Astrocyte of the spinal cord (primary cell): Measurements from ENCODE around the gene MRS2.
"Not testable (repeated sequence)": the region's sequence is repeated elsewhere in the genome, so short reads cannot be mapped to it uniquely, and the experiment has no call there.

Experiments used
- DNase-seq: peaks from one replicate; pipeline ENCODE4 v3.0.0; 2011; ENCODE audit warnings: low read depth, low spot score
- H3K4me3 ChIP-seq: 2 replicates; pipeline ENCODE4 v1.5.1; 2011; ENCODE audit warnings: low read depth, mild to moderate bottlenecking, low read length, moderate library complexity
- in situ Hi-C: cut with HindIII; loops from 2 replicates; pipeline ENCODE4 v1.10.0; 2017; ENCODE audit warnings: low sequenced_read_pairs
- TF ChIP-seq, protein P1 (sequence below): IDR thresholded peaks from 2 replicates; pipeline ENCODE4 v1.5.1; 2012; ENCODE audit warnings: low read depth, mild to moderate bottlenecking, low read length, inconsistent platforms

MRS2 gene

DNA sequence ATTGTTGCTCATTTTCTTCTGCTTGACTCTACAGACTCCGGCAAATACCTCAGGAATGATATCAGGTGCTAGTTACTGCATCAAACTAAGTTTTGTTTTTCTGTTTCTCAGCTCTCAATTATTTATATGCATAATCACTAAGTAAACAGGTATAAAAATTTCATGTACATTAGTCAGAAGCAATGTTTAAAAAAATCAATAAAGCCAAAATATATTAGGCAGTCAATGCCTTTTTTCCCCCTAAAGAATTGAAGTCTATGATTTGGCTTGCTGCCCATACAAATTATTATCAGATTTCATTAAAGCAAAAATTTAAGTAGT, 20.6 kb upstream of the MRS2 start:
- DNase-seq, result no peak
- H3K4me3 ChIP-seq, result no peak overlapping the region
- in situ Hi-C loops, result no loop called here
- TF ChIP-seq, protein P1, sequence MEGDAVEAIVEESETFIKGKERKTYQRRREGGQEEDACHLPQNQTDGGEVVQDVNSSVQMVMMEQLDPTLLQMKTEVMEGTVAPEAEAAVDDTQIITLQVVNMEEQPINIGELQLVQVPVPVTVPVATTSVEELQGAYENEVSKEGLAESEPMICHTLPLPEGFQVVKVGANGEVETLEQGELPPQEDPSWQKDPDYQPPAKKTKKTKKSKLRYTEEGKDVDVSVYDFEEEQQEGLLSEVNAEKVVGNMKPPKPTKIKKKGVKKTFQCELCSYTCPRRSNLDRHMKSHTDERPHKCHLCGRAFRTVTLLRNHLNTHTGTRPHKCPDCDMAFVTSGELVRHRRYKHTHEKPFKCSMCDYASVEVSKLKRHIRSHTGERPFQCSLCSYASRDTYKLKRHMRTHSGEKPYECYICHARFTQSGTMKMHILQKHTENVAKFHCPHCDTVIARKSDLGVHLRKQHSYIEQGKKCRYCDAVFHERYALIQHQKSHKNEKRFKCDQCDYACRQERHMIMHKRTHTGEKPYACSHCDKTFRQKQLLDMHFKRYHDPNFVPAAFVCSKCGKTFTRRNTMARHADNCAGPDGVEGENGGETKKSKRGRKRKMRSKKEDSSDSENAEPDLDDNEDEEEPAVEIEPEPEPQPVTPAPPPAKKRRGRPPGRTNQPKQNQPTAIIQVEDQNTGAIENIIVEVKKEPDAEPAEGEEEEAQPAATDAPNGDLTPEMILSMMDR, result no peak

DNA sequence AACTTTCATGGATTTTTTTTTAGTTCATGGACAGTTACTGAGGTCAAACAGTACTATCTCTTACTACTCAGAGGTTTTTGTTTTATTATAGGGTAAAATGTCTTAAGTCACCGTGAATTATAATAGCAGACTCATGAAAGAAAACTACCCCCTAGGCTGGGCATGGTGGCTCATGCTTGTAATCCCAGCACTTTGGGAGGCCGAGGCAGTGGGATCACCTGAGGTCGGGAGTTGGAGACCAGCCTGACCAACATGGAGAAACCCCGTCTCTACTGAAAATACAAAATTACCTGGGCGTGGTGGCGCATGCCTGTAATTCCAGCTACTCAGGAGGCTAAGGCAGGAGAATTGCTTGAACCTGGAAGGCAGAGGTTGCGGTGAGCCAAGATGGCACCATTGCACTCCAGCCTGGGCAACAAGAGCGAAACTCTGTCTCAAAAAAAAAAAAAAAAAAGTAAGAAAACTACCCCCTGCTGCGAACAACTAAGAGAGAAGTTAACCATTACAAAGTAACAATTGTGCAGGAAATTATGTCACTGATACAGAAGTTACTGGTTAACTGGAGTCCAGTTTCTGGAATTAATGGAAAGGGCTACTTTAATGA, 19.7 kb upstream of the MRS2 start:
- in situ Hi-C loops, DNase-seq, H3K4me3 ChIP-seq: not testable (repeated sequence)

DNA sequence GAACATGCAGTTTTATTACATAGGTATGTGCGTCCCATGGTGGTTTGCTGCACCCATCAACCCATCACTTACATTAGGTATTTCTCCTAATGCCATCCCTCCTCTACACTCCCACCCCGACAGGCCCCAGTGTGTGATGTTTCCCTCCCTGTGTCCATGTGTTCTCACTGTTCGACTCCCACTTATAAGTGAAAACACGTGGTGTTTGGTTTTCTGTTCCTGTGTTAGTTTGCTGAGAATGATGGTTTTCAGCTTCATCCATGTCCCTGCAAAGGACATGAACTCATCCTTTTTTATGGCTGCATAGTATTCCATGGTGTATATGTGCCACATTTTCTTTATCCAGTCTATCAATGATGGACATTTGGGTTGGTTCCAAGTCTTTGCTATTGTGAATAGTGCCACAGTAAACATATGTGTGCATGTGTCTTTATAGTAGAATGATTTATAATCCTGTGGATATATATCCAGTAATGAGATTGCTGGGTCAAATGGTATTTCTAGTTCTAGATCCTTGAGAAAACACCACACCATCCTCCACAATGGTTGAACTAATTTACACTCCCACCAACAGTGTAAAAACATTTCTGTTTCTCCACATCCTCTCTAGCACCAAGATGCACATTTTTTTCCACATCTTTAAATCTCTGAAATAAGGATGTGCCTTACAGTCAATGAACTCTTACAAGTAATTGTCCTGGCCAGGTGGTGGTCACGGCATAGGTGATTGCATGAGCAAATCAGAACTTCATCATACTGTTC, 18.2 kb upstream of the MRS2 start:
- DNase-seq, in situ Hi-C loops, H3K4me3 ChIP-seq: not testable (repeated sequence)

DNA sequence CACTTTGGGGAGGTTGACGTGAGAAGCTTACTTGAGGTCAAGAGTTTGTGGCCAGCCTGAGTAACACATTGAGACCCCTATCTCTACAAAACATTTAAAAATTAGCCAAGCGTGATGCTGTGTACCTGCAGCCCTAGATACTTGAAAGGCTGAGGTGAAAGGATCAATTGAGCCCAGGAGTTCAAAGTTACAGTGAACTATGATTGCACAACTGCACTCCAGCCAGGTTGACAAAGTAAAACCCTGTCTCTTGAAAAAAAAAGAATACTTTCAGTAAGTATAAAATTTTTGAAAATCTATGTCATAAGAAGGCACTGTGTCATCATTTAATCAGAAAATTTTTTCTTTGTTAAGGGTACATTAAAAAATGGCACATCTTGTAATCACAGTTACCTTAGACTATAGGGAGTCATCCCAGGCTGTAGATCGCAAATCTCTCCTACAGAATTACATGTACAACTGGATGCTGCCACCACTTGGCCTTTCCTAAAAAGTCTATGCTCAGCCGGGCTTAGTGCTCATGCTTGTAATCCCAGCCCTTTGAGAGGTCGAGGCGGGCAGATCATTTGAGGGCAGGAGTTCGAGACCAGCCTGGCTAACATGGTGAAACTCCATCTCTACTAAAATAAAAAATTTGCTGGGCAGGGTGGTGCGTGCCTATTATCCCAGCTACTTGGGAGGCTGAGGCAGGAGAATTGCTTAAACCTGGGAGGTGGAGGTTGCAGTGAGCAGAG, 17.0 kb upstream of the MRS2 start:
- DNase-seq, result no peak
- no peak overlapping the region for H3K4me3 ChIP-seq
- TF ChIP-seq, protein P1, result no peak
- in situ Hi-C loops, result no loop called here

DNA sequence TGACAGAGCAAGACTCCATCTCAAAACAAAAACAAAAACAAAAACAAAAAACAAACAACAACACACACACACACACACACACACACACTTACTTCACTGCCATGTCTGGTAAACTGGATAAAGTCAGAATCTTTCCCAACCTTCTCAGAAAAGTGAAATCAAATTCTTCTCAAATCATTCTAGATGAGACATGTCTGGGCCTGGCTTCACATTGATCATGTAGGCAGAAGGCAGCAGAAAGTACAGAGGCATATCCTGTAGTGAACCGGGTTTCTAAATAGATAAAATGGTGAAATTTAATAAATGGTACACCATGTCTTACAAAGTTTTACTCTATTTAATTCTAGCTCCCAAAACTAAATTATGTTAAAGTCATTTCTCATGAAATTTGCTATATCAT, 14.9 kb upstream of the MRS2 start:
- H3K4me3 ChIP-seq, result no peak overlapping the region
- DNase-seq, result no peak
- TF ChIP-seq, protein P1, result no peak
- in situ Hi-C loops, result no loop called here

DNA sequence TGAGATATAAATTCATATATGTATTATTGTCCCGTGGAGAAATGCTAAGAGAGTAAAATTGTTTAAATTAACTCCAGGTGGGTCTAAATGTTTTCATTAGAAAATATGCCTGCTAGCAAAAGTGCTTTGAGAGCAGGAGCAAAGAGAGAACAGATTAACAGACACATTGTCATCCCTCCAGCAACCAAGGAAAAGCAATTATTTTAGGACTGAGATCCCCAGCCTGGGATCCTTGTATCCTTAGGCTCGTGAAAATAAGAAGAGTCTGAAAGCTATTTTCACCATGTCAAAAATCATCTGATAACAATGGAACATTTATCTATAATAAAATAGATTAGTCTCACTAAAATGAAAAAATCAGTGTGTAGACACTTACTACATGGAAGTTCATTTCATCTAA, 11.5 kb upstream of the MRS2 start:
- TF ChIP-seq, protein P1, result no peak
- no peak for DNase-seq
- no peak overlapping the region for H3K4me3 ChIP-seq
- in situ Hi-C loops, result no loop called here

DNA sequence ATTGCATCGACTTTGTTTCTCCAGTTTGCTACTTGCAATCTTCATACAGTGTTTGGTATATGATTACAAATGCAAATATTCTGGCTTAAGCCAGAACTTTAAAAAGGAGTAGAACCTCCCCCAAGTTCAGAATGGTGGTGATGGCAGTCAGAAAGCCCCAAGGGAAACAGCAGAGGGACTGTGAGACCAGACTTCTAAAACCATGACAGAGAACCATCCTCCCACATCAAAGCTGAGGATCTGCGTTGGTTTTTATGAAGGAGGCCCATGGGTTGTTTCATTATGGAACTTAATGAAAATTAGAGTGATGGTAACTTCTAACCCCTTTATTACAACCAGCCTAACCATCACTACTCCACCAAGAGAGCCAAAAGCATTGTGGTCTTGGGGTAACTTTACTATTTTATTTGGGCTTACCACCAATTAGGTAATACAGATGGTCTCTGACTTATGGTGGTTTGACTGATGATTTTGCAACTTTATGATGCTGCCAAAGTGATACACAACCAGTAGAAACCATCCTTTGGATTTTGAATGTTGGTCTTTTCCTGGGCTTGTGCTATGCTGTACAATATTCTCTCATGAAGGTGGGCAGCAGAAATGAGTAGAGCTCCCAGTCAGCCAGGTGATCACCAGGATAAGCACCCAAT, 10.9 kb upstream of the MRS2 start:
- TF ChIP-seq, protein P1, result no peak
- DNase-seq, result no peak
- in situ Hi-C loops, result no loop called here
- no peak overlapping the region for H3K4me3 ChIP-seq
